K562 (cell line): Measurements from ENCODE around the gene LAMA1. TPM values are rescaled to one million over a fixed set of nuclear protein-coding genes. Genes with fewer than 3 reads are reported as not detected.

Experiments
- ATAC-seq: fragments of 200-7000 bp; cut with Tn5 transposase; 3 replicates; pipeline ENCODE4 v1.9.1; 2020; ENCODE audit warnings: moderate library complexity
- BruUV-seq: library from RNA; stranded (reverse); fragments of 400-500 nt; replicated peaks from 2 replicates; lab custom pipeline; 2021; lab: Mats Ljungman, UMichigan
- CTCF ChIA-PET: fragments of 300-600 bp; formaldehyde crosslinking; extraction: SDS; loops from one replicate; lab custom pipeline; 2021; ENCODE audit warnings: low intra/inter-chr PET ratio; lab: Yijun Ruan, JAX
- POLR2A ChIA-PET: fragments of 300-600, 350-650 bp; sonication (Branson Sonifier 250); formaldehyde crosslinking; extraction: SDS; loops from one replicate; lab custom pipeline; 2021; ENCODE audit warnings: antibody characterized with exemption, inconsistent platforms; lab: Yijun Ruan, JAX
- DNase-seq, 4 experiments: peaks; one replicate each; pipeline versions ENCODE4 v3.0.0 to v3.0.0-alpha.2; 2011 to 2018; ENCODE audit warnings: low spot score in 3 of 4, mixed read lengths in 3 of 4; ENCODE audit errors: extremely low read depth in 1 of 4
- FAIRE-seq: peaks from 2 replicates; lab custom pipeline; 2011; peaks lifted over from hg19 to GRCh38; lab: Jason Lieb, UNC
- H2AFZ ChIP-seq: 2 replicates; pipeline ENCODE4 v1.6.0; 2011; ENCODE audit warnings: low read depth, low read length, control low read depth, inconsistent platforms
- H3K27ac ChIP-seq: fragments of 200-600 bp; 3 replicates; pipeline ENCODE4 v1.8.0; 2011; ENCODE audit warnings: low read depth, mild to moderate bottlenecking, control low read depth, inconsistent platforms, low read length, moderate library complexity, mixed read lengths; ENCODE audit errors: extremely low read depth
- H3K27me3 ChIP-seq, 2 experiments: fragments of 300-600 bp in 1 of 2; 2 replicates in 1 of 2; 3 replicates in 1 of 2; pipeline versions ENCODE4 v1.6.0 to v1.8.0; 2011; ENCODE audit warnings: inconsistent platforms in 2 of 2, low read length in 2 of 2, mild to moderate bottlenecking in 1 of 2, mixed read lengths in 1 of 2, moderate library complexity in 1 of 2; ENCODE audit not compliant: control insufficient read depth in 2 of 2, insufficient read depth in 2 of 2
- H3K36me3 ChIP-seq: fragments of 300-600 bp; 3 replicates; pipeline ENCODE4 v1.8.0; 2011; ENCODE audit warnings: mild to moderate bottlenecking, low read length, inconsistent platforms; ENCODE audit not compliant: control insufficient read depth, insufficient read depth
- H3K4me1 ChIP-seq, 2 experiments: fragments of 200-600 bp in 1 of 2; replicated peaks in 1 of 2; 2 replicates in 1 of 2; 3 replicates in 1 of 2; pipeline versions ENCODE4 v1.5.1 to v1.8.0; 2011; ENCODE audit warnings: inconsistent platforms in 2 of 2, low read length in 2 of 2, mild to moderate bottlenecking in 1 of 2, mixed read lengths in 1 of 2, moderate library complexity in 1 of 2; ENCODE audit not compliant: control insufficient read depth in 2 of 2, insufficient read depth in 2 of 2
- H3K4me2 ChIP-seq: 2 replicates; pipeline ENCODE4 v1.6.1; 2011; ENCODE audit warnings: low read length, control low read depth, inconsistent platforms, mixed read lengths; ENCODE audit not compliant: insufficient read depth
- H3K4me3 ChIP-seq: fragments of 200-600 bp; sonication (generic), shearing (Covaris generic); 2 replicates; pipeline ENCODE4 v1.5.1; 2016; ENCODE audit warnings: control low read depth, inconsistent platforms
- H3K79me2 ChIP-seq: fragments of 200-600 bp; 3 replicates; pipeline ENCODE4 v1.8.0; 2011; ENCODE audit warnings: low read length, inconsistent platforms; ENCODE audit not compliant: control insufficient read depth, insufficient read depth
- H3K9ac ChIP-seq, 2 experiments: 2 replicates each; pipeline versions ENCODE4 v1.6.0 to v1.6.1; 2011; ENCODE audit warnings: low read depth in 2 of 2, low read length in 2 of 2, control low read depth in 1 of 2, inconsistent platforms in 1 of 2, mild to moderate bottlenecking in 1 of 2, mixed read lengths in 1 of 2; ENCODE audit not compliant: insufficient read depth in 1 of 2
- H3K9me1 ChIP-seq: one replicate; pipeline ENCODE4 v1.6.0; 2011; ENCODE audit warnings: inconsistent platforms, mild to moderate bottlenecking, low read length, moderate library complexity; ENCODE audit not compliant: control insufficient read depth, insufficient read depth
- H3K9me3 ChIP-seq: replicated peaks from 2 replicates; pipeline ENCODE4 v1.5.1; 2011; ENCODE audit warnings: low read depth, low read length, inconsistent platforms; ENCODE audit not compliant: control insufficient read depth, insufficient read depth
- H4K20me1 ChIP-seq: replicated peaks from 2 replicates; pipeline ENCODE4 v1.6.1; 2011; ENCODE audit warnings: low read length, inconsistent platforms, mixed read lengths; ENCODE audit not compliant: control insufficient read depth, insufficient read depth
- BDP1 ChIP-seq: IDR thresholded peaks from 3 replicates; pipeline ENCODE4 v1.6.1; 2011; ENCODE audit not compliant: insufficient read length, insufficient read depth
- CTBP1 ChIP-seq: fragments of 450-650 bp; IDR thresholded peaks from 2 replicates; pipeline ENCODE4 v1.6.1; 2016; ENCODE audit warnings: borderline replicate concordance
- CXXC5 ChIP-seq: fragments of 250-450 bp; sonication (Bioruptor Pico); IDR thresholded peaks from 2 replicates; pipeline ENCODE4 v1.8.0; 2022; ENCODE audit warnings: inconsistent platforms, mild to moderate bottlenecking, moderate library complexity
- FOXM1 ChIP-seq, 2 experiments: fragments of 450-650 bp in 1 of 2; sonication (generic) in 1 of 2; formaldehyde crosslinking in 1 of 2; IDR thresholded peaks; 2 replicates each; pipeline versions ENCODE4 v1.6.1 to v1.9.0; 2017 to 2022; ENCODE audit warnings: low read depth in 2 of 2, mild to moderate bottlenecking in 2 of 2, missing genetic modification reagents in 1 of 2, moderate library complexity in 1 of 2
- ILK ChIP-seq: fragments of 450-650 bp; IDR thresholded peaks from 2 replicates; pipeline ENCODE4 v1.6.1; 2016; ENCODE audit warnings: missing genetic modification characterization, low read depth, mild to moderate bottlenecking, missing compliant biosample characterization, moderate library complexity, borderline replicate concordance
- POLR2B ChIP-seq: fragments of 450-650 bp; IDR thresholded peaks from 2 replicates; pipeline ENCODE4 v1.6.1; 2018; ENCODE audit warnings: low read depth; ENCODE audit not compliant: partially characterized antibody
- RFX7 ChIP-seq: fragments of 250-450 bp; sonication (Bioruptor Pico); IDR thresholded peaks from 2 replicates; pipeline ENCODE4 v1.5.1; 2021; ENCODE audit warnings: mild to moderate bottlenecking
- SAFB2 ChIP-seq: fragments of 200-400 bp; formaldehyde crosslinking; IDR thresholded peaks from 2 replicates; pipeline ENCODE4 v1.6.1; 2018; ENCODE audit warnings: borderline replicate concordance, low read length, low read depth, moderate library complexity; ENCODE audit not compliant: severe bottlenecking
- SNRNP70 ChIP-seq: fragments of 200-400 bp; formaldehyde crosslinking; optimal IDR thresholded peaks from 2 replicates; pipeline ENCODE3; 2017; ENCODE audit warnings: low read depth, low read length
- TBP ChIP-seq: optimal IDR thresholded peaks from 2 replicates; pipeline ENCODE3; 2011; ENCODE audit warnings: low read depth, low read length, improper control_type of control experiment
- TEAD2 ChIP-seq: fragments of 450-650 bp; IDR thresholded peaks from 2 replicates; pipeline ENCODE4 v1.6.1; 2016; ENCODE audit warnings: missing genetic modification characterization, control low read depth, missing compliant biosample characterization
- ZFP1 ChIP-seq: fragments of 450-650 bp; formaldehyde crosslinking; IDR thresholded peaks from 2 replicates; pipeline ENCODE4 v1.4.0; 2020; ENCODE audit warnings: mild to moderate bottlenecking, mixed read lengths
- ZHX1 ChIP-seq: fragments of 150-350 bp; conservative IDR thresholded peaks from 2 replicates; pipeline ENCODE4 v1.6.1; 2014; ENCODE audit warnings: low read length
- ZKSCAN1 ChIP-seq: fragments of 150-350 bp; IDR thresholded peaks from 2 replicates; pipeline ENCODE4 v1.6.1; 2016; ENCODE audit warnings: low read depth, low read length
- ZNF232 ChIP-seq: sonication (generic); formaldehyde crosslinking; IDR thresholded peaks from 2 replicates; pipeline ENCODE4 v1.8.0; 2022; ENCODE audit warnings: mild to moderate bottlenecking, missing genetic modification reagents
- ZNF384 ChIP-seq: IDR thresholded peaks from 2 replicates; pipeline ENCODE4 v1.6.1; 2012; ENCODE audit warnings: low read depth, low read length, improper control_type of control experiment
- ZNF41 ChIP-seq: fragments of 250-450 bp; sonication (Bioruptor Pico); conservative IDR thresholded peaks from 2 replicates; pipeline ENCODE4 v1.4.0; 2020; ENCODE audit warnings: mild to moderate bottlenecking
- WGBS: fragments of 100-300 bp; shearing (Covaris generic); methylation state at CpG from one replicate; pipeline ENCODE4 v1.1.6; 2016; ENCODE audit warnings: low coverage, mixed read lengths; ENCODE audit not compliant: insufficient coverage; ENCODE audit errors: missing lambda C conversion rate; 5-methylcytosine and 5-hydroxymethylcytosine counted together
- in situ Hi-C: fragments of 300-500 bp; cut with MboI; formaldehyde crosslinking; loops from 4 replicates; pipeline ENCODE4 v1.15.0; 2018; ENCODE audit warnings: inconsistent platforms, mixed read lengths
- intact Hi-C: fragments of 100-400 bp; cut with micrococcal nuclease; formaldehyde crosslinking; loops from 2 replicates; pipeline ENCODE4 v1.14.2; 2022
- polyA plus RNA-seq, 8 experiments: library from polyadenylated mRNA; depleted of rRNA in 4 of 8; stranded (reverse) in 5 of 8; unstranded in 3 of 8; fragments of >200 nt; fragmentation: Nextera tagmentation in 2 of 8; fragmentation: Illumina TruSeq in 1 of 8; extraction: Ambion mirVana in 2 of 8; extraction: Trizol in 1 of 8; gene quantifications; 2 replicates each; pipeline versions ENCODE4 v1.2.1 to v1.2.3, GENCODE V29; 2011 to 2014; ENCODE audit warnings: inconsistent platforms in 1 of 8, missing spikeins in 1 of 8
- total RNA-seq, 7 experiments: library from RNA; depleted of rRNA in 6 of 7; stranded (reverse); fragments of >200 nt in 6 of 7; fragmentation: Illumina TruSeq in 2 of 7; extraction: Trizol in 2 of 7; gene quantifications; 2 replicates each; pipeline versions ENCODE4 v1.2.1 to v1.2.3, GENCODE V29; 2011 to 2021; ENCODE audit warnings: low replicate concordance in 1 of 7

Gene LAMA1
- total and polyA plus RNA-seq, 9 of the 15 experiments (the other 6 are each of a cell fraction or from before 2014, with no cell fraction given) = 0.04 TPM; not detected in 8

- ATAC-seq (no peak), FAIRE-seq (no peak), DNase-seq (no peak)
- Histone ChIP-seq H3K9me3 (no peaks in the 10 kb centered on the region), H3K4me3 (no peak overlapping the region), H3K4me2 (no peak overlapping the region), H3K27me3 (peaks cover 28 to 48% of the 10 kb centered on the region in 2 experiments), H4K20me1 (no peaks in the 10 kb centered on the region), H2AFZ (no peak overlapping the region), H3K4me1 (no peaks in the 10 kb centered on the region), H3K9me1 (no peaks in the 10 kb centered on the region), H3K36me3 (no peaks in the 10 kb centered on the region), H3K9ac (no peak overlapping the region), H3K79me2 (no peaks in the 10 kb centered on the region), H3K27ac (no peak overlapping the region)
- in situ Hi-C loops (no loop called here), intact Hi-C loops (no loop called here)
- no TSS peak for BruUV-seq
- no peak for TF ChIP-seq BDP1
- no peak for TF ChIP-seq ZFP1 (CRISPR knock-in tag)
- no peak for TF ChIP-seq ZNF232 (CRISPR knock-in tag)
- no peak for TF ChIP-seq POLR2B
- TF ChIP-seq CTBP1 = no peak
- no peak for TF ChIP-seq ZHX1
- no peak for TF ChIP-seq CXXC5 (CRISPR knock-in tag)
- no peak for TF ChIP-seq TBP
- no peak for TF ChIP-seq SNRNP70
- no peak for TF ChIP-seq TEAD2 (tag)
- TF ChIP-seq ZKSCAN1 = no peak
- no peak for TF ChIP-seq FOXM1 (IDR thresholded peaks at IDR 0.05; ENCODE audit: low read depth)
- TF ChIP-seq FOXM1 (CRISPR knock-in tag; IDR thresholded peaks at IDR 0.05; ENCODE audit: low read depth) = no peak
- TF ChIP-seq ZNF384 = no peak
- TF ChIP-seq ILK (tag) = no peak
- TF ChIP-seq ZNF41 (CRISPR knock-in tag) = no peak
- no peak for TF ChIP-seq RFX7 (CRISPR knock-in tag)
- TF ChIP-seq SAFB2 = no peak
- POLR2A ChIA-PET = interaction anchor here (0.6 to 1.5 kb wide), 3 partner anchors 8 to 18 kb away, joined by 3 to 4 read pairs (median 3); no protein-coding TSS in a partner anchor
- CTCF ChIA-PET = no interaction called here
- WGBS = under 1% methylated on average over 6 of the region's 6 CpGs
These were observed 174.5 kb downstream of the LAMA1 start for GRCh38 chr18:6943143-6943542.
